SK-N-SH (cell line): ENCODE measurements around the gene MALRD1.

Source experiments
- RAD21 ChIP-seq: IDR thresholded peaks from 2 replicates; pipeline ENCODE4 v1.6.1; 2012; ENCODE audit warnings: mild to moderate bottlenecking, low read length
- USF2 ChIP-seq: fragments of 150-350 bp; IDR thresholded peaks from 2 replicates; pipeline ENCODE4 v1.6.1; 2017; ENCODE audit warnings: antibody characterized with exemption, low read length, low read depth, borderline replicate concordance
- TF ChIP-seq, protein P1 (sequence below): fragments of 200-600 bp; sonication (generic); IDR thresholded peaks from 2 replicates; pipeline ENCODE4 v1.6.1; 2017; ENCODE audit warnings: antibody characterized with exemption, mild to moderate bottlenecking, moderate library complexity

DNA sequence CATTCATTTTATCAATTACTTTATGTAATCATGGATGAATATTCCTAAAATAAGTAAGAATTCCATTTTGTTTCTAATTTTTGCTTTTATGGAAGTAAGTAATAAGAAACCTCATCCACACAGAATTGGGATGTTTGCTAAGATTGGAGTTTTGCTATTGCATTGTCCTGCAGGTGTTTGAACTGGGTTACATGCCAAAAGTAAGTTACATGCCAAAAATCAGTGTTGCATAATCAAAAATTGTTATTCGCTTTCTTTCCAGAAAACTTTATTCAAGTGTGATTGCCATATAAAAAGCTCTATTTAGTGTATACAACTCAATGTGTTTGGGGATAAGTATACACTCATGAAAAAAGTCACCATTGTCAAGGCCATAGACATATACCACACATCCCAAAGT lies 420.9 kb downstream of the MALRD1 start:
- TF ChIP-seq, protein P1, sequence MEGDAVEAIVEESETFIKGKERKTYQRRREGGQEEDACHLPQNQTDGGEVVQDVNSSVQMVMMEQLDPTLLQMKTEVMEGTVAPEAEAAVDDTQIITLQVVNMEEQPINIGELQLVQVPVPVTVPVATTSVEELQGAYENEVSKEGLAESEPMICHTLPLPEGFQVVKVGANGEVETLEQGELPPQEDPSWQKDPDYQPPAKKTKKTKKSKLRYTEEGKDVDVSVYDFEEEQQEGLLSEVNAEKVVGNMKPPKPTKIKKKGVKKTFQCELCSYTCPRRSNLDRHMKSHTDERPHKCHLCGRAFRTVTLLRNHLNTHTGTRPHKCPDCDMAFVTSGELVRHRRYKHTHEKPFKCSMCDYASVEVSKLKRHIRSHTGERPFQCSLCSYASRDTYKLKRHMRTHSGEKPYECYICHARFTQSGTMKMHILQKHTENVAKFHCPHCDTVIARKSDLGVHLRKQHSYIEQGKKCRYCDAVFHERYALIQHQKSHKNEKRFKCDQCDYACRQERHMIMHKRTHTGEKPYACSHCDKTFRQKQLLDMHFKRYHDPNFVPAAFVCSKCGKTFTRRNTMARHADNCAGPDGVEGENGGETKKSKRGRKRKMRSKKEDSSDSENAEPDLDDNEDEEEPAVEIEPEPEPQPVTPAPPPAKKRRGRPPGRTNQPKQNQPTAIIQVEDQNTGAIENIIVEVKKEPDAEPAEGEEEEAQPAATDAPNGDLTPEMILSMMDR: no peak
- TF ChIP-seq RAD21 (no peak), USF2 (no peak)
